GM12892 (cell line): ENCODE measurements around the gene KLHDC8A.
"Not testable (repeated sequence)": the region's sequence is repeated elsewhere in the genome, so short reads cannot be mapped to it uniquely, and the experiment has no call there.

Source experiments
- POLR2A ChIP-seq: IDR thresholded peaks from 2 replicates; pipeline ENCODE4 v1.6.1; 2011; ENCODE audit warnings: low read depth, low read length, control low read depth
- TAF1 ChIP-seq: IDR thresholded peaks from 2 replicates; pipeline ENCODE4 v1.6.1; 2011; ENCODE audit warnings: low read depth, mild to moderate bottlenecking, control low read depth, low read length, borderline replicate concordance

GRCh38 chr1:205382990-205383389, 26.3 kb upstream of the KLHDC8A start:
- not testable (repeated sequence) for TF ChIP-seq POLR2A, TAF1
